Measurements from ENCODE around the gene TIMP3. TPM values are rescaled to one million over a fixed set of nuclear protein-coding genes. Genes with fewer than 3 reads are reported as not detected.

Gene TIMP3
- total and polyA plus RNA-seq, 5 donors from 2014 or later, result 0.35 TPM; not detected in 4

GRCh38 chr22:32760396-32760795 lies 41.1 kb upstream of the TIMP3 start:
- Mint-ChIP-seq H3K9me3 (peaks cover 0 to 1% (median 0%) of the 10 kb centered on the region in 7 donors), H3K4me1 (peaks cover 0 to 4% (median 0%) of the 10 kb centered on the region in 4 donors), H3K27me3 (peaks cover 7% of the 10 kb centered on the region), H3K36me3 (no peaks in the 10 kb centered on the region), H3K27ac (no peak overlapping the region), H3K4me3 (no peak overlapping the region)
- Histone ChIP-seq H3K9me3 (ENCODE audit: control insufficient read depth in 2 of 2, low read length in 2 of 2) (no peaks in the 10 kb centered on the region), H3K27me3 (ENCODE audit: control insufficient read depth, insufficient read depth, low read length) (peaks cover 5% of the 10 kb centered on the region), H3K36me3 (ENCODE audit: control insufficient read depth, insufficient read depth, low read length) (no peaks in the 10 kb centered on the region), H3K4me1 (ENCODE audit: control insufficient read depth, insufficient read depth, low read length, poor library complexity, severe bottlenecking) (no peaks in the 10 kb centered on the region), H3K27ac (ENCODE audit: insufficient read depth, low read length, poor library complexity, severe bottlenecking) (no peak overlapping the region), H3K4me3 (ENCODE audit: low read depth, low read length) (no peak overlapping the region)
- ATAC-seq (ENCODE audit: low read depth in 2 of 2), result no peak
- DNase-seq, result no peak

GRCh38 chr22:32760815-32761214 lies 40.7 kb upstream of the TIMP3 start:
- no peak for DNase-seq
- ATAC-seq (ENCODE audit: low read depth in 2 of 2), result no peak
- no peaks in the 10 kb centered on the region for H3K9me3 ChIP-seq (ENCODE audit: control insufficient read depth in 2 of 2, low read length in 2 of 2)
- peaks cover 5% of the 10 kb centered on the region for H3K27me3 ChIP-seq (ENCODE audit: control insufficient read depth, insufficient read depth, low read length)
- Mint-ChIP-seq H3K27me3 (peaks cover 7% of the 10 kb centered on the region), H3K4me3 (no peak overlapping the region), H3K9me3 (peaks cover 0 to 1% (median 0%) of the 10 kb centered on the region in 7 donors), H3K4me1 (peaks cover 0 to 4% (median 0%) of the 10 kb centered on the region in 4 donors), H3K36me3 (no peaks in the 10 kb centered on the region), H3K27ac (no peak overlapping the region)
- H3K4me1 ChIP-seq (ENCODE audit: control insufficient read depth, insufficient read depth, low read length, poor library complexity, severe bottlenecking), result no peaks in the 10 kb centered on the region
- no peaks in the 10 kb centered on the region for H3K36me3 ChIP-seq (ENCODE audit: control insufficient read depth, insufficient read depth, low read length)
- no peak overlapping the region for H3K27ac ChIP-seq (ENCODE audit: insufficient read depth, low read length, poor library complexity, severe bottlenecking)
- no peak overlapping the region for H3K4me3 ChIP-seq (ENCODE audit: low read depth, low read length)

- Mint-ChIP-seq H3K4me1 (peaks cover 0 to 4% (median 0%) of the 10 kb centered on the region in 4 donors), H3K27ac (no peak overlapping the region), H3K36me3 (no peaks in the 10 kb centered on the region), H3K4me3 (no peak overlapping the region), H3K27me3 (peaks cover 7% of the 10 kb centered on the region), H3K9me3 (peaks cover 0 to 1% (median 0%) of the 10 kb centered on the region in 7 donors)
- peaks cover 10% of the 10 kb centered on the region for H3K27me3 ChIP-seq (ENCODE audit: control insufficient read depth, insufficient read depth, low read length)
- DNase-seq, result no peak
- no peak for ATAC-seq (ENCODE audit: low read depth in 2 of 2)
- H3K36me3 ChIP-seq (ENCODE audit: control insufficient read depth, insufficient read depth, low read length), result no peaks in the 10 kb centered on the region
- H3K9me3 ChIP-seq (ENCODE audit: control insufficient read depth in 2 of 2, low read length in 2 of 2), result no peaks in the 10 kb centered on the region
- H3K27ac ChIP-seq (ENCODE audit: insufficient read depth, low read length, poor library complexity, severe bottlenecking), result no peak overlapping the region
- no peak overlapping the region for H3K4me3 ChIP-seq (ENCODE audit: low read depth, low read length)
- no peaks in the 10 kb centered on the region for H3K4me1 ChIP-seq (ENCODE audit: control insufficient read depth, insufficient read depth, low read length, poor library complexity, severe bottlenecking)
These were observed 40.1 kb upstream of the TIMP3 start for GRCh38 chr22:32761251-32761903.

GRCh38 chr22:32764330-32765131 lies 37.0 kb upstream of the TIMP3 start:
- no peak for DNase-seq

GRCh38 chr22:32765132-32765618 lies 36.3 kb upstream of the TIMP3 start:
- Mint-ChIP-seq H3K9me3 (peaks cover 0 to 1% (median 0%) of the 10 kb centered on the region in 7 donors), H3K27ac (no peak overlapping the region), H3K27me3 (peaks cover 7% of the 10 kb centered on the region), H3K4me1 (peaks cover 0 to 1% (median 0%) of the 10 kb centered on the region in 4 donors), H3K36me3 (no peaks in the 10 kb centered on the region), H3K4me3 (no peak overlapping the region)
- no peak for DNase-seq
- Histone ChIP-seq H3K36me3 (ENCODE audit: control insufficient read depth, insufficient read depth, low read length) (no peaks in the 10 kb centered on the region), H3K4me3 (ENCODE audit: low read depth, low read length) (no peak overlapping the region), H3K27me3 (ENCODE audit: control insufficient read depth, insufficient read depth, low read length) (peaks cover 15% of the 10 kb centered on the region), H3K9me3 (ENCODE audit: control insufficient read depth in 2 of 2, low read length in 2 of 2) (no peaks in the 10 kb centered on the region), H3K4me1 (ENCODE audit: control insufficient read depth, insufficient read depth, low read length, poor library complexity, severe bottlenecking) (no peaks in the 10 kb centered on the region), H3K27ac (ENCODE audit: insufficient read depth, low read length, poor library complexity, severe bottlenecking) (no peak overlapping the region)
- ATAC-seq (ENCODE audit: low read depth in 2 of 2), result no peak

More at GRCh38 chr22:32764330-32765131, 37.0 kb upstream of the TIMP3 start:
- Histone ChIP-seq H3K36me3 (ENCODE audit: control insufficient read depth, insufficient read depth, low read length) (no peaks in the 10 kb centered on the region), H3K4me3 (ENCODE audit: low read depth, low read length) (no peak overlapping the region), H3K27ac (ENCODE audit: insufficient read depth, low read length, poor library complexity, severe bottlenecking) (no peak overlapping the region), H3K4me1 (ENCODE audit: control insufficient read depth, insufficient read depth, low read length, poor library complexity, severe bottlenecking) (no peaks in the 10 kb centered on the region), H3K27me3 (ENCODE audit: control insufficient read depth, insufficient read depth, low read length) (peaks cover 15% of the 10 kb centered on the region), H3K9me3 (ENCODE audit: control insufficient read depth in 2 of 2, low read length in 2 of 2) (no peaks in the 10 kb centered on the region)
- no peak overlapping the region for H3K4me3 Mint-ChIP-seq
- H3K27ac Mint-ChIP-seq, result no peak overlapping the region
- no peaks in the 10 kb centered on the region for H3K36me3 Mint-ChIP-seq
- H3K27me3 Mint-ChIP-seq, result peaks cover 7% of the 10 kb centered on the region
- peaks cover 0 to 1% (median 0%) of the 10 kb centered on the region in 7 donors for H3K9me3 Mint-ChIP-seq
- ATAC-seq (ENCODE audit: low read depth in 2 of 2), result no peak
- H3K4me1 Mint-ChIP-seq, result peaks cover 0 to 1% (median 0%) of the 10 kb centered on the region in 4 donors

GRCh38 chr22:32771756-32772155 lies 29.7 kb upstream of the TIMP3 start:
- Mint-ChIP-seq H3K27ac (no peak overlapping the region), H3K9me3 (peaks cover 0 to 2% (median 0%) of the 10 kb centered on the region in 7 donors), H3K36me3 (no peaks in the 10 kb centered on the region), H3K4me1 (no peaks in the 10 kb centered on the region), H3K27me3 (no peaks in the 10 kb centered on the region), H3K4me3 (no peak overlapping the region)
- no peaks in the 10 kb centered on the region for H3K9me3 ChIP-seq (ENCODE audit: control insufficient read depth in 2 of 2, low read length in 2 of 2)
- no peak for ATAC-seq (ENCODE audit: low read depth in 2 of 2)
- no peaks in the 10 kb centered on the region for H3K4me1 ChIP-seq (ENCODE audit: control insufficient read depth, insufficient read depth, low read length, poor library complexity, severe bottlenecking)
- no peaks in the 10 kb centered on the region for H3K36me3 ChIP-seq (ENCODE audit: control insufficient read depth, insufficient read depth, low read length)
- DNase-seq, result no peak
- no peak overlapping the region for H3K27ac ChIP-seq (ENCODE audit: insufficient read depth, low read length, poor library complexity, severe bottlenecking)
- peaks cover 4% of the 10 kb centered on the region for H3K27me3 ChIP-seq (ENCODE audit: control insufficient read depth, insufficient read depth, low read length)
- H3K4me3 ChIP-seq (ENCODE audit: low read depth, low read length), result no peak overlapping the region

GRCh38 chr22:32775957-32776356 lies 25.5 kb upstream of the TIMP3 start:
- no peaks in the 10 kb centered on the region for H3K36me3 ChIP-seq (ENCODE audit: control insufficient read depth, insufficient read depth, low read length)
- Mint-ChIP-seq H3K4me3 (no peak overlapping the region), H3K36me3 (no peaks in the 10 kb centered on the region), H3K27me3 (peaks cover 4% of the 10 kb centered on the region), H3K9me3 (peaks cover 0 to 2% (median 0%) of the 10 kb centered on the region in 7 donors), H3K27ac (no peak overlapping the region), H3K4me1 (no peaks in the 10 kb centered on the region)
- no peaks in the 10 kb centered on the region for H3K4me1 ChIP-seq (ENCODE audit: control insufficient read depth, insufficient read depth, low read length, poor library complexity, severe bottlenecking)
- no peak for DNase-seq
- H3K9me3 ChIP-seq (ENCODE audit: control insufficient read depth in 2 of 2, low read length in 2 of 2), result no peaks in the 10 kb centered on the region
- no peaks in the 10 kb centered on the region for H3K27me3 ChIP-seq (ENCODE audit: control insufficient read depth, insufficient read depth, low read length)
- H3K4me3 ChIP-seq (ENCODE audit: low read depth, low read length), result no peak overlapping the region
- no peak for ATAC-seq (ENCODE audit: low read depth in 2 of 2)
- no peak overlapping the region for H3K27ac ChIP-seq (ENCODE audit: insufficient read depth, low read length, poor library complexity, severe bottlenecking)
